Mesendoderm (in vitro differentiated cells): ENCODE measurements around the gene TGFBR3.

Experiments used
- DNase-seq: peaks from one replicate; pipeline ENCODE4 v3.0.0; 2013
- H2AK5ac ChIP-seq: 2 replicates; pipeline ENCODE4 v1.6.1; 2013; ENCODE audit warnings: low read length, inconsistent platforms
- H2BK120ac ChIP-seq: 2 replicates; pipeline ENCODE4 v1.6.1; 2013; ENCODE audit warnings: low read depth, mild to moderate bottlenecking, low read length, moderate library complexity, mixed read lengths
- H2BK15ac ChIP-seq: replicated peaks from 2 replicates; pipeline ENCODE4 v1.6.1; 2013; ENCODE audit warnings: low read depth, mild to moderate bottlenecking, moderate library complexity
- H2BK5ac ChIP-seq: 2 replicates; pipeline ENCODE4 v1.6.1; 2013; ENCODE audit warnings: low read length, inconsistent platforms
- H3K18ac ChIP-seq: 2 replicates; pipeline ENCODE4 v1.6.1; 2013; ENCODE audit warnings: mild to moderate bottlenecking, low read length, mixed read lengths
- H3K23ac ChIP-seq: one replicate; pipeline ENCODE4 v1.6.1; 2013; ENCODE audit warnings: low read length
- H3K27ac ChIP-seq: 2 replicates; pipeline ENCODE4 v1.5.1; 2013; ENCODE audit warnings: low read depth, mild to moderate bottlenecking, inconsistent platforms, low read length, moderate library complexity
- H3K27me3 ChIP-seq: 2 replicates; pipeline ENCODE4 v1.6.1; 2013; ENCODE audit warnings: low read length, control low read depth, mild to moderate bottlenecking, inconsistent platforms; ENCODE audit not compliant: insufficient read depth, poor library complexity
- H3K36me3 ChIP-seq: 2 replicates; pipeline ENCODE4 v1.6.1; 2013; ENCODE audit warnings: low read length, inconsistent platforms; ENCODE audit not compliant: control insufficient read depth, insufficient read depth
- H3K4ac ChIP-seq: one replicate; pipeline ENCODE4 v1.6.1; 2013; ENCODE audit warnings: low read depth, mild to moderate bottlenecking, low read length, moderate library complexity
- H3K4me1 ChIP-seq: 2 replicates; pipeline ENCODE4 v1.6.1; 2013; ENCODE audit warnings: low read depth, low read length, inconsistent platforms; ENCODE audit not compliant: control insufficient read depth
- H3K4me2 ChIP-seq: 2 replicates; pipeline ENCODE4 v1.6.1; 2013; ENCODE audit warnings: low read length
- H3K4me3 ChIP-seq: 2 replicates; pipeline ENCODE4 v1.5.1; 2013; ENCODE audit warnings: mild to moderate bottlenecking, low read length
- H3K56ac ChIP-seq: one replicate; pipeline ENCODE4 v1.6.1; 2013; ENCODE audit warnings: low read length
- H3K79me1 ChIP-seq: 2 replicates; pipeline ENCODE4 v1.6.1; 2013; ENCODE audit warnings: low read length, inconsistent platforms
- H3K79me2 ChIP-seq: 2 replicates; pipeline ENCODE4 v1.6.1; 2013; ENCODE audit warnings: mild to moderate bottlenecking, low read length; ENCODE audit not compliant: control insufficient read depth, insufficient read depth
- H3K9ac ChIP-seq: 2 replicates; pipeline ENCODE4 v1.6.1; 2013; ENCODE audit warnings: low read length, inconsistent platforms
- H4K5ac ChIP-seq: one replicate; pipeline ENCODE4 v1.6.1; 2013; ENCODE audit warnings: low read length
- H4K8ac ChIP-seq: one replicate; pipeline ENCODE4 v1.6.1; 2013; ENCODE audit warnings: low read depth, mild to moderate bottlenecking, control low read depth, low read length, moderate library complexity
- WGBS: extraction: QIAGEN DNeasy Blood & Tissue Kit; methylation state at CpG from one replicate; pipeline ENCODE4 v1.1.7; 2013; ENCODE audit warnings: low lambda C conversion rate, missing lambda C conversion rate; ENCODE audit not compliant: insufficient coverage; ENCODE audit errors: extremely low coverage; 5-methylcytosine and 5-hydroxymethylcytosine counted together

The TGFBR3 gene

GRCh38 chr1:91700332-91700731, 185.6 kb downstream of the TGFBR3 start:
- H3K56ac ChIP-seq: no peak overlapping the region
- H2BK5ac ChIP-seq: no peak overlapping the region
- no peaks in the 10 kb centered on the region for H3K36me3 ChIP-seq
- no peak overlapping the region for H4K5ac ChIP-seq
- no peak overlapping the region for H2AK5ac ChIP-seq
- no CpG with 5 or more reads among the region's 2 CpGs for WGBS
- no peak overlapping the region for H3K4me2 ChIP-seq
- no peaks in the 10 kb centered on the region for H3K79me2 ChIP-seq
- H3K4ac ChIP-seq: no peak overlapping the region
- no peaks in the 10 kb centered on the region for H3K79me1 ChIP-seq
- no peak overlapping the region for H3K27ac ChIP-seq
- no peak overlapping the region for H3K9ac ChIP-seq
- DNase-seq: no peak
- no peak overlapping the region for H3K23ac ChIP-seq
- H2BK120ac ChIP-seq: no peak overlapping the region
- no peak overlapping the region for H3K4me3 ChIP-seq
- no peak overlapping the region for H3K18ac ChIP-seq
- H4K8ac ChIP-seq: no peak overlapping the region
- H3K4me1 ChIP-seq: no peaks in the 10 kb centered on the region
- no peaks in the 10 kb centered on the region for H3K27me3 ChIP-seq
- no peak overlapping the region for H2BK15ac ChIP-seq

GRCh38 chr1:91699339-91699974, 186.5 kb downstream of the TGFBR3 start:
- Histone ChIP-seq H2AK5ac (no peak overlapping the region), H3K4me3 (no peak overlapping the region)
- no CpG with 5 or more reads among the region's 4 CpGs for WGBS

GRCh38 chr1:91697861-91698260, 188.1 kb downstream of the TGFBR3 start:
- no CpG with 5 or more reads among the region's 2 CpGs for WGBS
- H3K27ac ChIP-seq: no peak overlapping the region

More at GRCh38 chr1:91699339-91699974, 186.5 kb downstream of the TGFBR3 start:
- Histone ChIP-seq H3K4me1 (no peaks in the 10 kb centered on the region), H3K79me2 (no peaks in the 10 kb centered on the region), H3K4ac (no peak overlapping the region), H2BK120ac (no peak overlapping the region), H3K36me3 (no peaks in the 10 kb centered on the region), H4K5ac (no peak overlapping the region), H3K9ac (no peak overlapping the region), H3K27ac (no peak overlapping the region), H3K4me2 (no peak overlapping the region), H3K56ac (no peak overlapping the region), H3K27me3 (no peaks in the 10 kb centered on the region), H3K18ac (no peak overlapping the region), H3K79me1 (no peaks in the 10 kb centered on the region), H2BK5ac (no peak overlapping the region), H4K8ac (no peak overlapping the region), H2BK15ac (no peak overlapping the region), H3K23ac (no peak overlapping the region)
- DNase-seq: no peak

GRCh38 chr1:91697416-91697815, 188.5 kb downstream of the TGFBR3 start:
- Histone ChIP-seq H3K4me1 (no peaks in the 10 kb centered on the region), H3K27me3 (no peaks in the 10 kb centered on the region), H3K18ac (no peak overlapping the region), H3K27ac (no peak overlapping the region), H3K23ac (no peak overlapping the region), H3K9ac (no peak overlapping the region), H3K4me3 (no peak overlapping the region), H3K56ac (no peak overlapping the region), H3K4me2 (no peak overlapping the region), H3K36me3 (no peaks in the 10 kb centered on the region), H2AK5ac (no peak overlapping the region), H4K5ac (no peak overlapping the region), H2BK15ac (no peak overlapping the region), H3K4ac (no peak overlapping the region), H3K79me1 (no peaks in the 10 kb centered on the region), H4K8ac (no peak overlapping the region), H2BK5ac (no peak overlapping the region), H2BK120ac (no peak overlapping the region), H3K79me2 (no peaks in the 10 kb centered on the region)
- DNase-seq: no peak
- no CpG with 5 or more reads among the region's 2 CpGs for WGBS

More at GRCh38 chr1:91697861-91698260, 188.1 kb downstream of the TGFBR3 start:
- no peak overlapping the region for H4K8ac ChIP-seq
- H2AK5ac ChIP-seq: no peak overlapping the region
- H3K79me1 ChIP-seq: no peaks in the 10 kb centered on the region
- H3K4me1 ChIP-seq: no peaks in the 10 kb centered on the region
- H3K23ac ChIP-seq: no peak overlapping the region
- no peak overlapping the region for H3K4ac ChIP-seq
- no peaks in the 10 kb centered on the region for H3K27me3 ChIP-seq
- H3K56ac ChIP-seq: no peak overlapping the region
- H3K4me3 ChIP-seq: no peak overlapping the region
- no peaks in the 10 kb centered on the region for H3K79me2 ChIP-seq
- no peak overlapping the region for H3K9ac ChIP-seq
- H3K36me3 ChIP-seq: no peaks in the 10 kb centered on the region
- DNase-seq: no peak
- no peak overlapping the region for H4K5ac ChIP-seq
- H2BK5ac ChIP-seq: no peak overlapping the region
- H2BK120ac ChIP-seq: no peak overlapping the region
- no peak overlapping the region for H3K18ac ChIP-seq
- H3K4me2 ChIP-seq: no peak overlapping the region
- no peak overlapping the region for H2BK15ac ChIP-seq

- no peak overlapping the region for H3K18ac ChIP-seq
- DNase-seq: no peak
- H3K27me3 ChIP-seq: no peaks in the 10 kb centered on the region
- no peak overlapping the region for H3K23ac ChIP-seq
- H2BK15ac ChIP-seq: no peak overlapping the region
- no peak overlapping the region for H3K56ac ChIP-seq
- no peaks in the 10 kb centered on the region for H3K36me3 ChIP-seq
- no peaks in the 10 kb centered on the region for H3K79me2 ChIP-seq
- H4K8ac ChIP-seq: no peak overlapping the region
- no peak overlapping the region for H2BK5ac ChIP-seq
- H4K5ac ChIP-seq: no peak overlapping the region
- no peak overlapping the region for H2BK120ac ChIP-seq
- H3K4me2 ChIP-seq: no peak overlapping the region
- no peak overlapping the region for H3K9ac ChIP-seq
- no peak overlapping the region for H3K27ac ChIP-seq
- no peaks in the 10 kb centered on the region for H3K79me1 ChIP-seq
- WGBS: 100% methylated on average over 1 of the region's 2 CpGs
- no peak overlapping the region for H3K4me3 ChIP-seq
- H3K4me1 ChIP-seq: no peaks in the 10 kb centered on the region
- no peak overlapping the region for H3K4ac ChIP-seq
- no peak overlapping the region for H2AK5ac ChIP-seq
These were observed 189.6 kb downstream of the TGFBR3 start for GRCh38 chr1:91696321-91696720.

GRCh38 chr1:91693557-91693956, 192.4 kb downstream of the TGFBR3 start:
- H3K4me1 ChIP-seq: peaks cover 2% of the 10 kb centered on the region
- no peaks in the 10 kb centered on the region for H3K27me3 ChIP-seq
- H3K27ac ChIP-seq: no peak overlapping the region

More at GRCh38 chr1:91693557-91693956, 192.4 kb downstream of the TGFBR3 start:
- no peak overlapping the region for H3K4ac ChIP-seq
- H2BK15ac ChIP-seq: no peak overlapping the region
- no peak overlapping the region for H3K4me2 ChIP-seq
- H3K9ac ChIP-seq: no peak overlapping the region
- H2BK120ac ChIP-seq: no peak overlapping the region
- no peak overlapping the region for H3K18ac ChIP-seq
- H4K8ac ChIP-seq: no peak overlapping the region
- H2AK5ac ChIP-seq: no peak overlapping the region
- no peak overlapping the region for H3K4me3 ChIP-seq
- no CpG with 5 or more reads among the region's 2 CpGs for WGBS
- H3K79me2 ChIP-seq: no peaks in the 10 kb centered on the region
- H3K36me3 ChIP-seq: no peaks in the 10 kb centered on the region
- H3K23ac ChIP-seq: no peak overlapping the region
- H3K56ac ChIP-seq: no peak overlapping the region
- no peak overlapping the region for H4K5ac ChIP-seq
- DNase-seq: no peak
- no peak overlapping the region for H2BK5ac ChIP-seq
- no peaks in the 10 kb centered on the region for H3K79me1 ChIP-seq
